Measurements from ENCODE around the gene SYT9. TPM values are rescaled to one million over a fixed set of nuclear protein-coding genes. Genes with fewer than 3 reads are reported as not detected.

SYT9 gene
- total and polyA plus RNA-seq, 2 of the 8 experiments (the other 6 are each of a cell fraction or from before 2014, with no cell fraction given): 1.5 to 2.9 TPM

DNA sequence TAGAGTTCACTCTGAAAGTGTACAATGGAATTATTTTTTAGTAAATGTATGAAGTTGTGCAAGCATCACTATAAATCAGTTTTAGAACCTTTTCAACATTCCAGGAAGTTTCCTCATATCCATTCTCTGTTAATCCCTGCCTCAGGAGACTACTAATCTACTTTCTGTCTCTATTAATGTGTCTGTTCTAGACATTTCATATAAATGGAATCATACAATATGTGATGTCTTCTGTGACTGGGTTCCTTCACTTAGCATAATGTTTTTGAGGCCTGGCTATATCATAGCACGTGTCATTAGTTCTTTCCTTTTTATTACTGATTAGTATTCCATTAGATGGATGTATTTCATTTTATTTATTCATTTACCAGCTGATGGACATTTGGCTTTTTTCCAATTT, 17.1 kb downstream of the SYT9 start (continued):
- TF ChIP-seq, protein P1, sequence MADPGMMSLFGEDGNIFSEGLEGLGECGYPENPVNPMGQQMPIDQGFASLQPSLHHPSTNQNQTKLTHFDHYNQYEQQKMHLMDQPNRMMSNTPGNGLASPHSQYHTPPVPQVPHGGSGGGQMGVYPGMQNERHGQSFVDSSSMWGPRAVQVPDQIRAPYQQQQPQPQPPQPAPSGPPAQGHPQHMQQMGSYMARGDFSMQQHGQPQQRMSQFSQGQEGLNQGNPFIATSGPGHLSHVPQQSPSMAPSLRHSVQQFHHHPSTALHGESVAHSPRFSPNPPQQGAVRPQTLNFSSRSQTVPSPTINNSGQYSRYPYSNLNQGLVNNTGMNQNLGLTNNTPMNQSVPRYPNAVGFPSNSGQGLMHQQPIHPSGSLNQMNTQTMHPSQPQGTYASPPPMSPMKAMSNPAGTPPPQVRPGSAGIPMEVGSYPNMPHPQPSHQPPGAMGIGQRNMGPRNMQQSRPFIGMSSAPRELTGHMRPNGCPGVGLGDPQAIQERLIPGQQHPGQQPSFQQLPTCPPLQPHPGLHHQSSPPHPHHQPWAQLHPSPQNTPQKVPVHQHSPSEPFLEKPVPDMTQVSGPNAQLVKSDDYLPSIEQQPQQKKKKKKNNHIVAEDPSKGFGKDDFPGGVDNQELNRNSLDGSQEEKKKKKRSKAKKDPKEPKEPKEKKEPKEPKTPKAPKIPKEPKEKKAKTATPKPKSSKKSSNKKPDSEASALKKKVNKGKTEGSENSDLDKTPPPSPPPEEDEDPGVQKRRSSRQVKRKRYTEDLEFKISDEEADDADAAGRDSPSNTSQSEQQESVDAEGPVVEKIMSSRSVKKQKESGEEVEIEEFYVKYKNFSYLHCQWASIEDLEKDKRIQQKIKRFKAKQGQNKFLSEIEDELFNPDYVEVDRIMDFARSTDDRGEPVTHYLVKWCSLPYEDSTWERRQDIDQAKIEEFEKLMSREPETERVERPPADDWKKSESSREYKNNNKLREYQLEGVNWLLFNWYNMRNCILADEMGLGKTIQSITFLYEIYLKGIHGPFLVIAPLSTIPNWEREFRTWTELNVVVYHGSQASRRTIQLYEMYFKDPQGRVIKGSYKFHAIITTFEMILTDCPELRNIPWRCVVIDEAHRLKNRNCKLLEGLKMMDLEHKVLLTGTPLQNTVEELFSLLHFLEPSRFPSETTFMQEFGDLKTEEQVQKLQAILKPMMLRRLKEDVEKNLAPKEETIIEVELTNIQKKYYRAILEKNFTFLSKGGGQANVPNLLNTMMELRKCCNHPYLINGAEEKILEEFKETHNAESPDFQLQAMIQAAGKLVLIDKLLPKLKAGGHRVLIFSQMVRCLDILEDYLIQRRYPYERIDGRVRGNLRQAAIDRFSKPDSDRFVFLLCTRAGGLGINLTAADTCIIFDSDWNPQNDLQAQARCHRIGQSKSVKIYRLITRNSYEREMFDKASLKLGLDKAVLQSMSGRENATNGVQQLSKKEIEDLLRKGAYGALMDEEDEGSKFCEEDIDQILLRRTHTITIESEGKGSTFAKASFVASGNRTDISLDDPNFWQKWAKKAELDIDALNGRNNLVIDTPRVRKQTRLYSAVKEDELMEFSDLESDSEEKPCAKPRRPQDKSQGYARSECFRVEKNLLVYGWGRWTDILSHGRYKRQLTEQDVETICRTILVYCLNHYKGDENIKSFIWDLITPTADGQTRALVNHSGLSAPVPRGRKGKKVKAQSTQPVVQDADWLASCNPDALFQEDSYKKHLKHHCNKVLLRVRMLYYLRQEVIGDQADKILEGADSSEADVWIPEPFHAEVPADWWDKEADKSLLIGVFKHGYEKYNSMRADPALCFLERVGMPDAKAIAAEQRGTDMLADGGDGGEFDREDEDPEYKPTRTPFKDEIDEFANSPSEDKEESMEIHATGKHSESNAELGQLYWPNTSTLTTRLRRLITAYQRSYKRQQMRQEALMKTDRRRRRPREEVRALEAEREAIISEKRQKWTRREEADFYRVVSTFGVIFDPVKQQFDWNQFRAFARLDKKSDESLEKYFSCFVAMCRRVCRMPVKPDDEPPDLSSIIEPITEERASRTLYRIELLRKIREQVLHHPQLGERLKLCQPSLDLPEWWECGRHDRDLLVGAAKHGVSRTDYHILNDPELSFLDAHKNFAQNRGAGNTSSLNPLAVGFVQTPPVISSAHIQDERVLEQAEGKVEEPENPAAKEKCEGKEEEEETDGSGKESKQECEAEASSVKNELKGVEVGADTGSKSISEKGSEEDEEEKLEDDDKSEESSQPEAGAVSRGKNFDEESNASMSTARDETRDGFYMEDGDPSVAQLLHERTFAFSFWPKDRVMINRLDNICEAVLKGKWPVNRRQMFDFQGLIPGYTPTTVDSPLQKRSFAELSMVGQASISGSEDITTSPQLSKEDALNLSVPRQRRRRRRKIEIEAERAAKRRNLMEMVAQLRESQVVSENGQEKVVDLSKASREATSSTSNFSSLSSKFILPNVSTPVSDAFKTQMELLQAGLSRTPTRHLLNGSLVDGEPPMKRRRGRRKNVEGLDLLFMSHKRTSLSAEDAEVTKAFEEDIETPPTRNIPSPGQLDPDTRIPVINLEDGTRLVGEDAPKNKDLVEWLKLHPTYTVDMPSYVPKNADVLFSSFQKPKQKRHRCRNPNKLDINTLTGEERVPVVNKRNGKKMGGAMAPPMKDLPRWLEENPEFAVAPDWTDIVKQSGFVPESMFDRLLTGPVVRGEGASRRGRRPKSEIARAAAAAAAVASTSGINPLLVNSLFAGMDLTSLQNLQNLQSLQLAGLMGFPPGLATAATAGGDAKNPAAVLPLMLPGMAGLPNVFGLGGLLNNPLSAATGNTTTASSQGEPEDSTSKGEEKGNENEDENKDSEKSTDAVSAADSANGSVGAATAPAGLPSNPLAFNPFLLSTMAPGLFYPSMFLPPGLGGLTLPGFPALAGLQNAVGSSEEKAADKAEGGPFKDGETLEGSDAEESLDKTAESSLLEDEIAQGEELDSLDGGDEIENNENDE (IDR thresholded peaks at IDR 0.05; ENCODE audit: insufficient replicate concordance, low read length): no peak
- TF ChIP-seq RBBP5 (IDR thresholded peaks at IDR 0.05; ENCODE audit: borderline replicate concordance, low read depth, low read length) (no peak), CBX8 (IDR thresholded peaks at IDR 0.05; ENCODE audit: borderline replicate concordance, low read depth, low read length) (no peak), ASH2L (IDR thresholded peaks at IDR 0.05; ENCODE audit: low read length) (no peak), SIN3A (conservative IDR thresholded peaks at IDR 0.05 in 1 of 2, IDR thresholded peaks at IDR 0.05 in 1 of 2; ENCODE audit: low read depth in 1 of 2, low read length in 2 of 2) (no peak)

All from H1 (cell line).